ENCODE results near the gene LDLRAD4. TPM values are rescaled to one million over a fixed set of nuclear protein-coding genes. Genes with fewer than 3 reads are reported as not detected.
A peak's percentile ranks its signal among the peaks of the same experiment; 100 is the strongest.

The LDLRAD4 gene
- total RNA-seq, 1 donor from 2014 or later = 34.1 TPM

GRCh38 chr18:13621886-13622619, 403.5 kb downstream of the LDLRAD4 start:
- no peak for TF ChIP-seq CTCF (IDR thresholded peaks at IDR 0.05; ENCODE audit: unreplicated experiment)

GRCh38 chr18:13622751-13623150, 404.2 kb downstream of the LDLRAD4 start:
- DNase-seq (ENCODE audit: low spot score) = no peak
- no peaks in the 10 kb centered on the region for H3K9me3 Mint-ChIP-seq (ENCODE audit: unreplicated experiment)
- no peak overlapping the region for H3K27ac Mint-ChIP-seq (ENCODE audit: unreplicated experiment)
- no peak for TF ChIP-seq CTCF (IDR thresholded peaks at IDR 0.05; ENCODE audit: unreplicated experiment)
- peaks cover 15% of the 10 kb centered on the region for H3K36me3 Mint-ChIP-seq (ENCODE audit: low read depth, unreplicated experiment)
- peaks cover 4% of the 10 kb centered on the region for H3K4me1 Mint-ChIP-seq (ENCODE audit: unreplicated experiment)
- H3K4me3 Mint-ChIP-seq (ENCODE audit: unreplicated experiment) = no peak overlapping the region
- peaks cover 17% of the 10 kb centered on the region for H3K27me3 Mint-ChIP-seq (ENCODE audit: unreplicated experiment)

More at GRCh38 chr18:13621886-13622619, 403.5 kb downstream of the LDLRAD4 start:
- Mint-ChIP-seq H3K27me3 (ENCODE audit: unreplicated experiment) (peaks cover 17% of the 10 kb centered on the region), H3K4me1 (ENCODE audit: unreplicated experiment) (peaks cover 4% of the 10 kb centered on the region), H3K36me3 (ENCODE audit: low read depth, unreplicated experiment) (peaks cover 15% of the 10 kb centered on the region), H3K9me3 (ENCODE audit: unreplicated experiment) (no peaks in the 10 kb centered on the region), H3K27ac (ENCODE audit: unreplicated experiment) (no peak overlapping the region), H3K4me3 (ENCODE audit: unreplicated experiment) (no peak overlapping the region)
- no peak for DNase-seq (ENCODE audit: low spot score)

- peaks cover 4% of the 10 kb centered on the region for H3K4me1 Mint-ChIP-seq (ENCODE audit: unreplicated experiment)
- no peak overlapping the region for H3K27ac Mint-ChIP-seq (ENCODE audit: unreplicated experiment)
- no peak overlapping the region for H3K4me3 Mint-ChIP-seq (ENCODE audit: unreplicated experiment)
These were observed 404.8 kb downstream of the LDLRAD4 start for GRCh38 chr18:13623348-13623747.

GRCh38 chr18:13623871-13624270, 405.3 kb downstream of the LDLRAD4 start:
- no peaks in the 10 kb centered on the region for H3K9me3 Mint-ChIP-seq (ENCODE audit: unreplicated experiment)
- H3K36me3 Mint-ChIP-seq (ENCODE audit: low read depth, unreplicated experiment) = peaks cover 15% of the 10 kb centered on the region
- no peak overlapping the region for H3K4me3 Mint-ChIP-seq (ENCODE audit: unreplicated experiment)
- no peak for DNase-seq (ENCODE audit: low spot score)
- TF ChIP-seq CTCF (IDR thresholded peaks at IDR 0.05; ENCODE audit: unreplicated experiment) = no peak
- peaks cover 4% of the 10 kb centered on the region for H3K4me1 Mint-ChIP-seq (ENCODE audit: unreplicated experiment)
- no peak overlapping the region for H3K27ac Mint-ChIP-seq (ENCODE audit: unreplicated experiment)
- peaks cover 17% of the 10 kb centered on the region for H3K27me3 Mint-ChIP-seq (ENCODE audit: unreplicated experiment)

More at GRCh38 chr18:13623348-13623747, 404.8 kb downstream of the LDLRAD4 start:
- Mint-ChIP-seq H3K27me3 (ENCODE audit: unreplicated experiment) (peaks cover 17% of the 10 kb centered on the region), H3K9me3 (ENCODE audit: unreplicated experiment) (no peaks in the 10 kb centered on the region), H3K36me3 (ENCODE audit: low read depth, unreplicated experiment) (peaks cover 15% of the 10 kb centered on the region)
- no peak for TF ChIP-seq CTCF (IDR thresholded peaks at IDR 0.05; ENCODE audit: unreplicated experiment)
- no peak for DNase-seq (ENCODE audit: low spot score)

GRCh38 chr18:13624563-13625237, 406.1 kb downstream of the LDLRAD4 start:
- H3K27ac Mint-ChIP-seq (ENCODE audit: unreplicated experiment) = no peak overlapping the region
- H3K4me3 Mint-ChIP-seq (ENCODE audit: unreplicated experiment) = peak overlapping the region; percentile 23
- H3K4me1 Mint-ChIP-seq (ENCODE audit: unreplicated experiment) = peaks cover 4% of the 10 kb centered on the region

More at GRCh38 chr18:13624563-13625237, 406.1 kb downstream of the LDLRAD4 start:
- H3K27me3 Mint-ChIP-seq (ENCODE audit: unreplicated experiment) = peaks cover 15% of the 10 kb centered on the region
- H3K36me3 Mint-ChIP-seq (ENCODE audit: low read depth, unreplicated experiment) = peaks cover 15% of the 10 kb centered on the region
- H3K9me3 Mint-ChIP-seq (ENCODE audit: unreplicated experiment) = no peaks in the 10 kb centered on the region
- DNase-seq (ENCODE audit: low spot score) = no peak
- no peak for TF ChIP-seq CTCF (IDR thresholded peaks at IDR 0.05; ENCODE audit: unreplicated experiment)
